Adrenal gland (tissue), 12 donors: ENCODE data around the gene CWC27. TPM values are rescaled to one million over a fixed set of nuclear protein-coding genes. Genes with fewer than 3 reads are reported as not detected.

Source experiments
- DNase-seq, 7 donors: peaks; one replicate each; pipeline ENCODE4 v3.0.0-alpha.2; 2019 to 2020
- H3K27ac ChIP-seq, 5 donors: fragments of 200-600 bp; sonication (generic) in 4 of 5; 1 replicate in 3 of 5; 2 replicates in 2 of 5; pipeline versions ENCODE4 v1.5.1 to v1.8.0; 2016 to 2020; ENCODE audit warnings: mild to moderate bottlenecking in 1 of 5
- H3K27me3 ChIP-seq: fragments of 200-600 bp; 2 replicates; pipeline ENCODE4 v1.8.0; 2021
- H3K36me3 ChIP-seq, 2 donors: fragments of 200-600 bp; replicated peaks in 1 of 2; 1 replicate in 1 of 2; 2 replicates in 1 of 2; pipeline versions ENCODE4 v1.5.1 to v1.8.0; 2018 to 2022
- H3K4me1 ChIP-seq, 2 donors: fragments of 200-600 bp; replicated peaks in 1 of 2; 1 replicate in 1 of 2; 2 replicates in 1 of 2; pipeline versions ENCODE4 v1.5.1 to v1.8.0; 2018 to 2021
- H3K4me3 ChIP-seq, 4 donors: fragments of 200-600 bp; sonication (generic) in 3 of 4; one replicate each; pipeline ENCODE4 v1.5.1; 2016 to 2018
- H3K9me3 ChIP-seq, 3 donors: fragments of 200-600 bp; sonication (generic) in 1 of 3; replicated peaks in 1 of 3; 1 replicate in 2 of 3; 2 replicates in 1 of 3; pipeline versions ENCODE4 v1.5.1 to v1.8.0; 2016 to 2021
- POLR2A ChIP-seq, 2 donors: fragments of 450-650 bp; IDR thresholded peaks; one replicate each; pipeline ENCODE4 v1.6.1; 2017; ENCODE audit warnings: antibody characterized with exemption in 2 of 2, mild to moderate bottlenecking in 2 of 2, moderate library complexity in 1 of 2
- WGBS, 4 donors: extraction: QIAGEN DNeasy Blood & Tissue Kit in 2 of 4; methylation state at CpG; one replicate each; pipeline versions ENCODE4 v1.1.5 to v1.1.7; 2013 to 2017; 5-methylcytosine and 5-hydroxymethylcytosine counted together
- intact Hi-C, 2 donors: fragments of 100-400 bp; cut with DNase I; formaldehyde crosslinking; loops; one replicate each; pipeline versions ENCODE4 v1.14.1 to v1.15.0; 2022 to 2023
- polyA plus RNA-seq, 3 donors: library from polyadenylated mRNA; stranded (reverse); fragments of 200-250 nt in 2 of 3; fragments of 350-450 nt in 1 of 3; fragmentation: Illumina TruSeq in 1 of 3; extraction: RNeasy Lipid Tissue Mini Kit (QIAGEN cat#74804) in 1 of 3; gene quantifications; one replicate each; pipeline ENCODE4 v1.2.3, GENCODE V29; 2013 to 2014
- total RNA-seq, 9 donors: library from RNA; depleted of rRNA in 4 of 9; stranded (reverse); fragments of >200 nt in 4 of 9; fragments of 120-200 nt in 1 of 9; fragmentation: NEBNext Ultra II Directional in 1 of 9; extraction: Animal tissue kit (Norgen Biotek cat#: 25700) in 1 of 9; gene quantifications; one replicate each; pipeline versions ENCODE4 v1.1.0 to v1.2.4, GENCODE V29; 2013 to 2023
- TF ChIP-seq, protein P1 (sequence below), 6 experiments: fragments of 450-650 bp in 4 of 6; fragments of 200-600 bp in 2 of 6; sonication (generic) in 1 of 6; IDR thresholded peaks; 1 replicate in 5 of 6; 2 replicates in 1 of 6; pipeline versions ENCODE4 v1.5.1 to v1.8.0; 2016 to 2021; ENCODE audit warnings: antibody characterized with exemption in 6 of 6, mild to moderate bottlenecking in 2 of 6, moderate library complexity in 1 of 6
- donor health status: healthy with polysubstance abuse.
- donor health status: Bipolar disorder and iron deficiency.
- donor health status: DM: yes; HTN: yes; CAD: no.
- donor health status: DM: no; HTN: no; CAD: no.
- donor health status: DM: no; HTN: no; CAD: no.
- donor health status: DM: yes; HTN: yes; CAD: no.

CWC27 gene
- total and polyA plus RNA-seq, 12 donors: 7.3 to 31.0 (median 15.6) TPM

GRCh38 chr5:64987768-64988167 lies 219.0 kb downstream of the CWC27 start:
- Histone ChIP-seq H3K4me1 (no peaks in the 10 kb centered on the region), H3K27ac (no peak overlapping the region), H3K4me3 (no peak overlapping the region), H3K36me3 (no peaks in the 10 kb centered on the region), H3K27me3 (no peaks in the 10 kb centered on the region), H3K9me3 (no peaks in the 10 kb centered on the region)
- 89 to 100% (median 94%) methylated on average over 1 of the region's 1 CpG for WGBS, 4 donors
- TF ChIP-seq, protein P1, sequence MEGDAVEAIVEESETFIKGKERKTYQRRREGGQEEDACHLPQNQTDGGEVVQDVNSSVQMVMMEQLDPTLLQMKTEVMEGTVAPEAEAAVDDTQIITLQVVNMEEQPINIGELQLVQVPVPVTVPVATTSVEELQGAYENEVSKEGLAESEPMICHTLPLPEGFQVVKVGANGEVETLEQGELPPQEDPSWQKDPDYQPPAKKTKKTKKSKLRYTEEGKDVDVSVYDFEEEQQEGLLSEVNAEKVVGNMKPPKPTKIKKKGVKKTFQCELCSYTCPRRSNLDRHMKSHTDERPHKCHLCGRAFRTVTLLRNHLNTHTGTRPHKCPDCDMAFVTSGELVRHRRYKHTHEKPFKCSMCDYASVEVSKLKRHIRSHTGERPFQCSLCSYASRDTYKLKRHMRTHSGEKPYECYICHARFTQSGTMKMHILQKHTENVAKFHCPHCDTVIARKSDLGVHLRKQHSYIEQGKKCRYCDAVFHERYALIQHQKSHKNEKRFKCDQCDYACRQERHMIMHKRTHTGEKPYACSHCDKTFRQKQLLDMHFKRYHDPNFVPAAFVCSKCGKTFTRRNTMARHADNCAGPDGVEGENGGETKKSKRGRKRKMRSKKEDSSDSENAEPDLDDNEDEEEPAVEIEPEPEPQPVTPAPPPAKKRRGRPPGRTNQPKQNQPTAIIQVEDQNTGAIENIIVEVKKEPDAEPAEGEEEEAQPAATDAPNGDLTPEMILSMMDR (IDR thresholded peaks at IDR 0.05): no peak
- no peak for TF ChIP-seq POLR2A (IDR thresholded peaks at IDR 0.05)
- intact Hi-C loops: no loop called here
- DNase-seq: no peak

GRCh38 chr5:65009207-65009606 lies 240.5 kb downstream of the CWC27 start:
- no peaks in the 10 kb centered on the region for H3K27me3 ChIP-seq
- no peak overlapping the region for H3K27ac ChIP-seq
- DNase-seq: no peak
- WGBS, 4 donors: 87 to 100% (median 93%) methylated on average over 1 of the region's 1 CpG
- TF ChIP-seq, protein P1 (IDR thresholded peaks at IDR 0.05): no peak
- no peak for TF ChIP-seq POLR2A (IDR thresholded peaks at IDR 0.05)
- no peaks in the 10 kb centered on the region for H3K9me3 ChIP-seq
- intact Hi-C loops: no loop called here
- H3K4me1 ChIP-seq: peaks cover 0 to 6% of the 10 kb centered on the region in 2 donors
- no peaks in the 10 kb centered on the region for H3K36me3 ChIP-seq
- no peak overlapping the region for H3K4me3 ChIP-seq

DNA sequence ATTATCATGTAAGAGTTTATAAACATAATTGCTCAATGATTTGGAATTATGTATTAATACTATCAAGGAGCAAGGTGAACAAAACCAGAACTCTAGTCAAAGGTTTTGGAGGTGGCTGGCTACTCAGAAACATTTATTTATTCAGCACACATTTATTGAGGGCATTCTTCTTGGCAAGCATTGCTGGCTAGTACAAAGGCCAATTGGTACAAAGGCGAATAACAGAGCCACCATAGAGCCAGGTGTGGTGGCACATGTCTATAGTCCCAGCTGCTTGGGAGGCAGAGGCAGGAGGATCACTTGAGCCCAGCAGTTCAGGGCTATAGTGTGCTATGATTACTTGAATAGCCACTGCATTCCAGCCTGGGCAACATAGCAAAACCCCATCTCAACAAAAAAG lies 242.1 kb downstream of the CWC27 start:
- peaks cover 0 to 10% of the 10 kb centered on the region in 2 donors for H3K4me1 ChIP-seq
- TF ChIP-seq POLR2A (IDR thresholded peaks at IDR 0.05): no peak
- TF ChIP-seq, protein P1 (IDR thresholded peaks at IDR 0.05): no peak
- intact Hi-C loops: no loop called here
- no peak overlapping the region for H3K4me3 ChIP-seq
- no peaks in the 10 kb centered on the region for H3K36me3 ChIP-seq
- no peaks in the 10 kb centered on the region for H3K9me3 ChIP-seq
- DNase-seq: no peak
- no peaks in the 10 kb centered on the region for H3K27me3 ChIP-seq
- WGBS, 4 donors: 87 to 94% (median 90%) methylated on average over 1 of the region's 1 CpG
- H3K27ac ChIP-seq: no peak overlapping the region

DNA sequence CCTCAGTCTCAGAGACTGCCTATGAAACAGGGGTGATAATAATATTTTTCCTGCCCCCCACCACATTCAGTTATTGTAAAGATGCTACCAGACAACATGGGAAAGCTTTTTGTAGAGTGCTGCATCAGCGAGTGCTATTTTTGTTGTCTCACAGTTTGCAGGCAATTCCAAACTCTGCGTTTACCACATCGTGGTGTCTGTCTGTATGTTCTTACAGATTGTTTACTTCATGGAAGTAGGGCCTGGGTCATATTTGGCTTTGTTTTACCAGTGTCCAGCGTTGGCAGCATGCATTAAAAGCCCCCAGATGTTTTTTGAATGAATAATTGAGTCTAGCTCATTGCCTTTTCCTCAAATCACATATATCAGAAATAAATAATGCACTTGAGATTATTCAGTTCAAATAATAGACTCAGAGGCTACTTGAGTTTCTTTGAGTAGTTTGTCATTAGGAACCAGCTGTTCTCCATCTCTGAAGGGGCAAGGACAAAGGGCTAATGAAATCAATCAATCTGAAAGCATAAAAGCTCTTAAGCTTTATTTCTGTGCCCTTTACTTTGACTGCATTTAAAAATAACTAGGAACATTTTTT lies 243.7 kb downstream of the CWC27 start:
- Histone ChIP-seq H3K9me3 (no peaks in the 10 kb centered on the region), H3K27me3 (no peaks in the 10 kb centered on the region), H3K27ac (no peak overlapping the region), H3K4me3 (no peak overlapping the region), H3K4me1 (peaks cover 0 to 10% of the 10 kb centered on the region in 2 donors), H3K36me3 (no peaks in the 10 kb centered on the region)
- intact Hi-C loops: no loop called here
- DNase-seq: no peak
- WGBS, 4 donors: 66 to 74% (median 70%) methylated on average over 4 of the region's 4 CpGs
- TF ChIP-seq, protein P1 (IDR thresholded peaks at IDR 0.05): no peak
- no peak for TF ChIP-seq POLR2A (IDR thresholded peaks at IDR 0.05)
